ENCODE results near the gene KCNG1.
"Not testable (repeated sequence)": the region's sequence is repeated elsewhere in the genome, so short reads cannot be mapped to it uniquely, and the experiment has no call there.

KCNG1 gene

DNA sequence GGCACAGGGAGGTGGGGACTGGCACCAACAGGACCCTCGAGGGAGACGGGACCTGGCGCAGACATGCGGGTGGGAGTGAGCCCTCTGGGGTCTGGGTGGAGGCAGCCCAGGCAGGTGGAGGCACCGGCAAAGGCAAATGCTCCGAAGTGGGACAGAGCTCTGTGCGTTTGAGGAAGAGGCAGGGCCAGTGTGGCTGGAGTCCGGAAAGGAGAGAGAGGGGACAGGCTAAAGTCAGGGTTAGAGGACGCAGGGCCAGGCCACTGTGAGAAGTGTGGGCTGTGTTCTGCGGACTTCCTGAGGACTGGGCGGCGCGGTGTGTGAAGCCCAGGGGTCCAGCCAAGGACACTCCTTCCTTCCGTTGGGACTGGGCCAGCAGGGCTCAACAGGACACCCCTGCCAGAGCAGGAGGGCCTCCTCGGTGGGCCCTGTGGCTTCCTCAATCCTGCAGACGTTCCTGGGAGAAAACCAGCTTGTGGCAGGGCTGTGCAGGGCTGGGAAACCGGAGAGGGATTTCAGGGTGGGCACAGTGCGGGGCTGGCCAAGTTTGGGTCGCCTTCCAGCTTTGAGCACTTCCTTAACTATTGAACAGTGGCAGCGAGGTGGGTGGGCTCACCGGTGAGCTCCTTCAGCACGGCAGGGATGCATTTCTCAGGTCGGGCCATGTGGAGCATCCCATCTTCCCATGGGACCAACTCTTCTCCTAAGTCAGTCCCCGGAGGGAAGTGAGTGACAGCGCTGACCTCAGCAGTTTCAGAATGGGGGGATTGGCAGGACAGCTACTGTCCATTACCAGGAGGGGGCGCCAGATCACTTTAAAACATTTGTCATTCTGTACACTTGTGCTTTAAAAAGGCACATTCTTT is 41.8 kb downstream of the KCNG1 start:
- H3K27ac ChIP-seq: no peak overlapping the region
- peaks cover 45% of the 10 kb centered on the region for H3K27me3 ChIP-seq
- TF ChIP-seq, protein P1, sequence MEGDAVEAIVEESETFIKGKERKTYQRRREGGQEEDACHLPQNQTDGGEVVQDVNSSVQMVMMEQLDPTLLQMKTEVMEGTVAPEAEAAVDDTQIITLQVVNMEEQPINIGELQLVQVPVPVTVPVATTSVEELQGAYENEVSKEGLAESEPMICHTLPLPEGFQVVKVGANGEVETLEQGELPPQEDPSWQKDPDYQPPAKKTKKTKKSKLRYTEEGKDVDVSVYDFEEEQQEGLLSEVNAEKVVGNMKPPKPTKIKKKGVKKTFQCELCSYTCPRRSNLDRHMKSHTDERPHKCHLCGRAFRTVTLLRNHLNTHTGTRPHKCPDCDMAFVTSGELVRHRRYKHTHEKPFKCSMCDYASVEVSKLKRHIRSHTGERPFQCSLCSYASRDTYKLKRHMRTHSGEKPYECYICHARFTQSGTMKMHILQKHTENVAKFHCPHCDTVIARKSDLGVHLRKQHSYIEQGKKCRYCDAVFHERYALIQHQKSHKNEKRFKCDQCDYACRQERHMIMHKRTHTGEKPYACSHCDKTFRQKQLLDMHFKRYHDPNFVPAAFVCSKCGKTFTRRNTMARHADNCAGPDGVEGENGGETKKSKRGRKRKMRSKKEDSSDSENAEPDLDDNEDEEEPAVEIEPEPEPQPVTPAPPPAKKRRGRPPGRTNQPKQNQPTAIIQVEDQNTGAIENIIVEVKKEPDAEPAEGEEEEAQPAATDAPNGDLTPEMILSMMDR (IDR thresholded peaks at IDR 0.05): peak; percentile 64
- H3K9me3 ChIP-seq: no peaks in the 10 kb centered on the region
- H3K4me1 ChIP-seq (ENCODE audit: control insufficient read depth in 1 of 2, insufficient read depth in 1 of 2, low read depth in 1 of 2, low read length in 1 of 2): no peaks in the 10 kb centered on the region
- H3K4me3 ChIP-seq (ENCODE audit: low read depth in 1 of 2, low read length in 1 of 2): no peak overlapping the region
- H3K36me3 ChIP-seq: no peaks in the 10 kb centered on the region

DNA sequence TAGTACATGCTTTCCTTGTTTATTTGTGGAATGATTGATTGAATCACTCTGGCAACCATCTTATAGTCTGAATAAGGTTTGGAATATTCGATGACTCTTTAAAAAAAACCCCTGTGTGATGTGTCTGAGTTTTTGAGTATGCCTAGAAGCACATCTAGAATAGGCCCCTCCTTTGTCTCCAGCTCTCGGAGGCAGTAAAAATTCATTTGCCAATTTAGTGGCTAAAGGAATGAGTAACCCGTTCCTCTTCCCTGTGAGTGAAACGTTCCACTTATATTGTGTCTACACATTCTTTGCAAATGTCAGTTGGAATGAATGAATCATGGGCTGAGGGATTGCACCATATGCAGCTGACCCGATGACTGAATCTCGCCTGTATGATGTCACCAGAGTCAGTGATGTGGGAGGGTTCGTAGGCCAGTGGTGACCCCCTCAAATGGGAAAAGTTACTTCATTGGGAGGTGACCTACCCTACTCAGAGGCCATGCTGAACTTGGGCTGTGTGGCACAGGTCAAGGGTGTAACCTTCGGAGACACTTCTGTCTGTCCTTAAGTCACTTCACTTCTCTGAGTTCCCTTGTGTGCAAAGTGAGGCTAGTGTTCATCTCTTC is 42.7 kb downstream of the KCNG1 start:
- Histone ChIP-seq H3K4me1 (ENCODE audit: control insufficient read depth in 1 of 2, insufficient read depth in 1 of 2, low read depth in 1 of 2, low read length in 1 of 2) (no peaks in the 10 kb centered on the region), H3K4me3 (ENCODE audit: low read depth in 1 of 2, low read length in 1 of 2) (no peak overlapping the region), H3K27ac (no peak overlapping the region), H3K36me3 (no peaks in the 10 kb centered on the region), H3K27me3 (peaks cover 46% of the 10 kb centered on the region), H3K9me3 (no peaks in the 10 kb centered on the region)
- TF ChIP-seq, protein P1 (IDR thresholded peaks at IDR 0.05): no peak

DNA sequence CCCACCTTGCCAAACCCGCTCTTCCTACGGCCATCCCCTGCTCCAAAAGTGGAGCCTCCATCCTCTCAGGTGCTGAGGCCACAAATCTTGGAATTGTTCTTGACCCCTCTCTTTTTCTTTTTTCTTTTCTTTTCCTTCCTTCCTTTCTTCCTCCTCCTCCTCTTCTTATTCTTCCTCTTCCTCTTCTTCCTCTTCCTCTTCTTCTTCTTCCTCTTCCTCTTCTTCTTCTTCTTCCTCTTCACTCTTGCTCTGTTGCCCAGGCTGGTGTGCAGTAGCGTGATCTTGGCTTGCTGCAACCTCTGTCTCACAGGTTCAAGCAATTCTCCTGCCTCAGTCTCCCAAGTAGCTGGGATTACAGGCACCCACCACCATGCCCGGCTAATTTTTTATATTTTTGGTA is 44.4 kb downstream of the KCNG1 start:
- not testable (repeated sequence) for H3K36me3 ChIP-seq; H3K4me3 ChIP-seq (ENCODE audit: low read depth in 1 of 2, low read length in 1 of 2); H3K4me1 ChIP-seq (ENCODE audit: control insufficient read depth in 1 of 2, insufficient read depth in 1 of 2, low read depth in 1 of 2, low read length in 1 of 2); H3K27ac ChIP-seq; H3K9me3 ChIP-seq
- H3K27me3 ChIP-seq: peaks cover 40% of the 10 kb centered on the region

DNA sequence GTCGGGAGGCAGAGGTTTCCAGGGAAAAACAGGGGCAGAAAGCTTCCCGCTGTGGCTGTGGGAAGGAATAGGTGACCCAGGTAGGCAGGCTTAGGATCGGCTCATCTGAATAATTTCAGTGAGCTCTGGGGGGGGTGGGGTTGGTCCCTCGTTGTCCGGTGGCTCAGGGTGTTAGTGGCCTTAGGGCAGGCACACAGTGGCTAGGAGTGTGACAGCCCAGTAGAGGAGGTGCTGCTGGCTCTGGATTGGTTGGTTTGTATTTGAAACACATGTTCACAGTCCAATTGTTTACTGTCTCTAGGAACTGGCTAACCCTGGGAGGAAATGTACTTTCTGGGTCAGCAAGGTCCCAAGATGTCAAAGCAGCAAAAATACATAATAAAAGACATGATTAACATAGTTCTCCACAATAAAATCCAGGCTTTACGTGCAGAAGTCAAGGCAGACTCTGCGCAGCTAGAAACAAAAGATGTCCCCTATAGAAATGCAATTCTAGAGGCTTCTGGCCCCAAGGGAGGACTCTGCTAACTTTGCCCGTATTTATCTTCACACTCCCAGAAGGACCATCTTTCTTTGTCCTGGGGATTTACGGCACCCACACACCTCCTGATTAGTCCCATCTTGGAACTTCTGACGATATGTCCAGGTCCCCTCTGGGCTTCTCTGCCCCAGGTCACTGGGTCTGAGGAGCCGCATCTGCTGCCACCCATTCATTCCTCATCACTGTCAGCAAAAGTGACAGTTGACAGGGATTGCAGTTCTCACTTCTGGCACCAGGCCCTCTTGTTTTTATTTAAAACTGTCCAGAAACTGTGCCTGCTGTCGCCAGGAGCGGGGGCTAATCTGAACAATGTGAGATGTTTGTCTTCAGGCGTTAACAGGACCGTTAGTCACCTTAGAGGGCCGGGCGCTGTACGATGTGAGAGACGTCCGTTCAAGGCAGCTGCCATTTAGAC is 45.6 kb downstream of the KCNG1 start:
- H3K27me3 ChIP-seq: peaks cover 28% of the 10 kb centered on the region
- TF ChIP-seq, protein P1 (IDR thresholded peaks at IDR 0.05): no peak
- no peaks in the 10 kb centered on the region for H3K36me3 ChIP-seq

DNA sequence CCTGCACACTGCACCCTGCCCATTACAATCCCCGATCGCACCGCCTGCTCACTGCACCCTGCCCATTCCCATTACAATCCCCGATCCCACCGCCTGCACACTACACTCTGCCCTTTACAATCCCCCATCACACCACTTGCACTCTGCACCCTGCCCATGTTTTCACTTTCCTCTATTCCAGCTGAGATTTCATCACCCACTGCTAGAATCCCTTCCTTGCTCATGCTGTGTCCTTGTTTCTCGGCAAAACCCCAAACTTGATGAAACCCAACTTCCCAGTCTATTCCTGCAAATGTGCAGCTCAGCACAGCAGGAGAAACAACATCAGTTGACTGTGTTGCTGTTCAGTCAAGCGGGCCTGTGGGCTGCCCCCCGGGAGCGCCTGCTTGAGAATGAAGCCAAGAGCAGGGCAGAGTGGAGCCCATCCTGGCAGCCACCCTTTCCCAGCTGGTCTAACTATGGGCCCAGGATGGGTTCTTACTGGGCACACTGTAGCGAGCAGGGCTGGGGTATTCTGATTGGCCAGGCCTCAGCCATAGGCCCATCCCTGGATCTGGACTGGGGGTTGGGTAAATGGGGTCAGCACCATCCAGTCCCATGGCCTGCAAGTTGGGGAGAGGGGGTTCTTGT is 47.1 kb downstream of the KCNG1 start:
- Histone ChIP-seq H3K27ac (no peak overlapping the region), H3K9me3 (no peaks in the 10 kb centered on the region), H3K27me3 (peaks cover 34% of the 10 kb centered on the region), H3K4me1 (ENCODE audit: control insufficient read depth in 1 of 2, insufficient read depth in 1 of 2, low read depth in 1 of 2, low read length in 1 of 2) (no peaks in the 10 kb centered on the region), H3K4me3 (ENCODE audit: low read depth in 1 of 2, low read length in 1 of 2) (no peak overlapping the region), H3K36me3 (no peaks in the 10 kb centered on the region)
- TF ChIP-seq, protein P1 (IDR thresholded peaks at IDR 0.05): no peak

More for the DNA sequence above, 45.6 kb downstream of the KCNG1 start:
- no peak overlapping the region for H3K4me3 ChIP-seq (ENCODE audit: low read depth in 1 of 2, low read length in 1 of 2)
- no peaks in the 10 kb centered on the region for H3K4me1 ChIP-seq (ENCODE audit: control insufficient read depth in 1 of 2, insufficient read depth in 1 of 2, low read depth in 1 of 2, low read length in 1 of 2)
- no peaks in the 10 kb centered on the region for H3K9me3 ChIP-seq
- no peak overlapping the region for H3K27ac ChIP-seq

All from neutrophil (primary cell).